ENCODE results near the gene QSOX1. TPM values are rescaled to one million over a fixed set of nuclear protein-coding genes. Genes with fewer than 3 reads are reported as not detected.
"Not testable (repeated sequence)": the region's sequence is repeated elsewhere in the genome, so short reads cannot be mapped to it uniquely, and the experiment has no call there.

The QSOX1 gene
- total and polyA plus RNA-seq, 2 donors: 9.1 to 48.2 TPM

- Histone ChIP-seq H3K27me3 (ENCODE audit: control insufficient read depth in 2 of 2, insufficient read depth in 1 of 2, low read length in 1 of 2) (no peaks in the 10 kb centered on the region), H3K4me3 (ENCODE audit: low read length in 2 of 2) (no peak overlapping the region), H3K27ac (ENCODE audit: low read depth in 1 of 2, low read length in 1 of 2) (no peak overlapping the region), H3K36me3 (ENCODE audit: control insufficient read depth in 2 of 2, insufficient read depth in 2 of 2, low read length in 1 of 2) (peaks cover 0 to 7% of the 10 kb centered on the region in 2 donors), H3K4me1 (ENCODE audit: control insufficient read depth in 2 of 2, insufficient read depth in 2 of 2, low read length in 2 of 2) (peaks cover 0 to 39% of the 10 kb centered on the region in 2 donors), H3K9me3 (ENCODE audit: control insufficient read depth in 2 of 2, insufficient read depth in 1 of 2, low read length in 1 of 2) (no peaks in the 10 kb centered on the region)
- no peak for DNase-seq (ENCODE audit: low read depth in 6 of 9, low spot score in 9 of 9)
- 98% methylated on average over 17 of the region's 17 CpGs for WGBS
These were observed 41.9 kb downstream of the QSOX1 start for GRCh38 chr1:180196436-180197003.

- no peak overlapping the region for H3K27ac ChIP-seq (ENCODE audit: low read depth in 1 of 2, low read length in 1 of 2)
- H3K36me3 ChIP-seq (ENCODE audit: control insufficient read depth in 2 of 2, insufficient read depth in 2 of 2, low read length in 1 of 2): peaks cover 0 to 7% of the 10 kb centered on the region in 2 donors
- H3K4me1 ChIP-seq (ENCODE audit: control insufficient read depth in 2 of 2, insufficient read depth in 2 of 2, low read length in 2 of 2): peaks cover 0 to 32% of the 10 kb centered on the region in 2 donors
- no peak for DNase-seq (ENCODE audit: low read depth in 6 of 9, low spot score in 9 of 9)
- no peaks in the 10 kb centered on the region for H3K27me3 ChIP-seq (ENCODE audit: control insufficient read depth in 2 of 2, insufficient read depth in 1 of 2, low read length in 1 of 2)
- H3K9me3 ChIP-seq (ENCODE audit: control insufficient read depth in 2 of 2, insufficient read depth in 1 of 2, low read length in 1 of 2): no peaks in the 10 kb centered on the region
- H3K4me3 ChIP-seq (ENCODE audit: low read length in 2 of 2): no peak overlapping the region
- 94% methylated on average over 5 of the region's 5 CpGs for WGBS
These were observed 42.6 kb downstream of the QSOX1 start for GRCh38 chr1:180197231-180197630.

DNA sequence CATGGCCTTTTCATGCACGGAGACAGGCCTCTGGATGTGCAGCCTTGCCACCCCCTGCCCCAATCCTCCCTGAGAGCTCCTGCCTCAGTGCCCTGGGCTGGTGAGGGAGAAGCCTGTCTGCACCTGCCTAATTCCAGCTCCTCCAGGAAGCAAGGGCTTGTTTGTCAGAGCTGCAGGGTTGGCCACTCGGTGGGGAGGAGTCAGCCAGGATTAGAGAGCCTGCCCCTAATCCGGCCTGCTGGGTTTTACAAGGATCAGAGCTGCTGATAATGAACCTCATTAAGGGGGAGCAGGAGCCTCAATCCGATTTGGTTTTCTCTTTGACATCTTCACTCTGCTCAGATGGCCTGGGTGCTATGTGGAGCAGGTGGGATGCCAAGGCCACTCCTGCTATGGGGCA, 43.5 kb downstream of the QSOX1 start:
- Histone ChIP-seq H3K9me3 (ENCODE audit: control insufficient read depth in 2 of 2, insufficient read depth in 1 of 2, low read length in 1 of 2) (no peaks in the 10 kb centered on the region), H3K4me3 (ENCODE audit: low read length in 2 of 2) (no peak overlapping the region), H3K27ac (ENCODE audit: low read depth in 1 of 2, low read length in 1 of 2) (no peak overlapping the region), H3K36me3 (ENCODE audit: control insufficient read depth in 2 of 2, insufficient read depth in 2 of 2, low read length in 1 of 2) (peaks cover 0 to 7% of the 10 kb centered on the region in 2 donors), H3K4me1 (ENCODE audit: control insufficient read depth in 2 of 2, insufficient read depth in 2 of 2, low read length in 2 of 2) (peaks cover 0 to 23% of the 10 kb centered on the region in 2 donors), H3K27me3 (ENCODE audit: control insufficient read depth in 2 of 2, insufficient read depth in 1 of 2, low read length in 1 of 2) (no peaks in the 10 kb centered on the region)
- no peak for DNase-seq (ENCODE audit: low read depth in 6 of 9, low spot score in 9 of 9)
- 92% methylated on average over 4 of the region's 4 CpGs for WGBS

DNA sequence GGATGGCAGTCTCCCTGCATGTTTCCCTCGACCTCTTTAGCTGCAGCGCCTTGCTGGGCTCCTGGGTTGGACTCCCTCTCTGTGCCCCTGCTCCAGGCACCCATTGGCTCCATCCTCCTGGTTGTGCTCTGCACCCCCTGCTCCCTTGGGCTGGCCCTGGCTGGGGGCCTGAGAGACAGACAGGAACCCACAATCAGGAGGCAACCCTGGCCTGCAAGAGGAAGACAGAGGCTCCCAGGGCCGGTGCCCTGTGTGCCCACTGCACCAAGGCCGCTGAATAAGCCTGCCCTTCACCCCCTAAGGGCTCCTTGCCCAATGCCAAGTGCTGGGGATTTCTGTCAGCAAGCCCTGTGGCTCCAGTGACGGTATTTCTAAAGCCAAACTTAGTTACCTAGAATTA, 43.9 kb downstream of the QSOX1 start:
- no peak for DNase-seq (ENCODE audit: low read depth in 6 of 9, low spot score in 9 of 9)
- 98% methylated on average over 5 of the region's 5 CpGs for WGBS
- H3K36me3 ChIP-seq (ENCODE audit: control insufficient read depth in 2 of 2, insufficient read depth in 2 of 2, low read length in 1 of 2): peaks cover 0 to 7% of the 10 kb centered on the region in 2 donors
- no peaks in the 10 kb centered on the region for H3K27me3 ChIP-seq (ENCODE audit: control insufficient read depth in 2 of 2, insufficient read depth in 1 of 2, low read length in 1 of 2)
- no peak overlapping the region for H3K4me3 ChIP-seq (ENCODE audit: low read length in 2 of 2)
- H3K9me3 ChIP-seq (ENCODE audit: control insufficient read depth in 2 of 2, insufficient read depth in 1 of 2, low read length in 1 of 2): no peaks in the 10 kb centered on the region
- no peak overlapping the region for H3K27ac ChIP-seq (ENCODE audit: low read depth in 1 of 2, low read length in 1 of 2)
- peaks cover 0 to 18% of the 10 kb centered on the region in 2 donors for H3K4me1 ChIP-seq (ENCODE audit: control insufficient read depth in 2 of 2, insufficient read depth in 2 of 2, low read length in 2 of 2)

DNA sequence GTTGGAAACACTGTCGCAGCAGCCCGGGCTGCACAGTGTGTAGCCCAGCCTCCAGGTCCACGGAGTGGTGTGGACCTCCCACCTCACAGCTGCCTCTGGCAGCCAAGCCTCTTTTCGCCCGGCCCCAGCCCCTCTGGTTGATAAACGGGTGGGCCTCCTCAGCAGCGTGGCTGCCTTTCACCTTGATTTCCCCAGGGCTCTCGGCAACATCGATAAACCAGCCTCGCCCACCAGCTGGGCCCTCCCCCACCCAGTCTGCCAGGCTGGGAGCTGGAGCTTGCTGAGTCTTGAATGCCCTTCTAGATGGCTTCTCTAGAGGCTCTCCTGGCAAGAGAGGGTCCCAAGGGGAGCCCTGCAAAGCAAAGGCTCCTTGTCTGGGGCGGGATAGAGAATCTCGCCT, 44.3 kb downstream of the QSOX1 start:
- peaks cover 0 to 15% of the 10 kb centered on the region in 2 donors for H3K4me1 ChIP-seq (ENCODE audit: control insufficient read depth in 2 of 2, insufficient read depth in 2 of 2, low read length in 2 of 2)
- WGBS: 96% methylated on average over 12 of the region's 12 CpGs
- no peaks in the 10 kb centered on the region for H3K9me3 ChIP-seq (ENCODE audit: control insufficient read depth in 2 of 2, insufficient read depth in 1 of 2, low read length in 1 of 2)
- DNase-seq (ENCODE audit: low read depth in 6 of 9, low spot score in 9 of 9): no peak
- no peak overlapping the region for H3K27ac ChIP-seq (ENCODE audit: low read depth in 1 of 2, low read length in 1 of 2)
- H3K27me3 ChIP-seq (ENCODE audit: control insufficient read depth in 2 of 2, insufficient read depth in 1 of 2, low read length in 1 of 2): no peaks in the 10 kb centered on the region
- no peak overlapping the region for H3K4me3 ChIP-seq (ENCODE audit: low read length in 2 of 2)
- H3K36me3 ChIP-seq (ENCODE audit: control insufficient read depth in 2 of 2, insufficient read depth in 2 of 2, low read length in 1 of 2): peaks cover 0 to 5% of the 10 kb centered on the region in 2 donors

DNA sequence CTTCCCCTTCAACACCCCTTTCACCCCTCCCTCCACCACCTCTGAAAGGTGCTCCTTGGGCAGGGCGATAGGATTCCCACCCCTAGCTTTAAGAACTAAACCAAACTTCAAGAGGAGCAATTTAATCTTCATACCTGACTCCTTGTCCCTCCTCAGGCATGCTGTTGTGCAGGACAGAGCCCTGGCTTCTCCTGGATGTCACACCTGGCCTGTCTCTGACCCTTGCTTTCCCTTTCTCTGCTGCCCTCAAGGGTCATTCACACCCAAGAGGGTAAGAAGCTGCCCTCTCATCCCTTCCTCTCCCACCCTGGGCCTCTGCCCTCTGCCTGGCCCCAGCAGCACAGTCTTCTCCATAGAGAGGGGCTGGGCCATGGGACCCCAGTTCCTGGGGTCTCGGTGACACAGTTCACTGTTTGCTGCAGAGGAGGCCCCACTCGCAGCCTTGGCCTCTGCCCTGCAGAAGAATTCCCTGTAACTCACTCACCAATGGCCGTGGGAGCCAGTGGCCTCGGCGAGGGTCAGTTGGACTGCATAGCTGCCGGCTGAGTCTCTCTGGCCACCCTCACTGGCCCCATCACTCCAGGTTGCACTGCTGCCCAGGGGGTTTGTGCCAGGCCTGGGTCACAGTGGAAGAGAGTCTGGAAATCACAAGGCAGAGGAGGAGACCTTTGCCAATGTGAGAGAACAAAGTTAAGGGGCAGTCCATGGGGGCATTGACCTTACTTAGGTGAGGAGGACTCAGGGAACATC, 47.0 kb downstream of the QSOX1 start:
- Histone ChIP-seq H3K36me3 (ENCODE audit: control insufficient read depth in 2 of 2, insufficient read depth in 2 of 2, low read length in 1 of 2) (no peaks in the 10 kb centered on the region), H3K9me3 (ENCODE audit: control insufficient read depth in 2 of 2, insufficient read depth in 1 of 2, low read length in 1 of 2) (no peaks in the 10 kb centered on the region), H3K27me3 (ENCODE audit: control insufficient read depth in 2 of 2, insufficient read depth in 1 of 2, low read length in 1 of 2) (no peaks in the 10 kb centered on the region), H3K4me3 (ENCODE audit: low read length in 2 of 2) (no peak overlapping the region), H3K4me1 (ENCODE audit: control insufficient read depth in 2 of 2, insufficient read depth in 2 of 2, low read length in 2 of 2) (no peaks in the 10 kb centered on the region), H3K27ac (ENCODE audit: low read depth in 1 of 2, low read length in 1 of 2) (no peak overlapping the region)
- WGBS: 96% methylated on average over 7 of the region's 7 CpGs
- DNase-seq (ENCODE audit: low read depth in 6 of 9, low spot score in 9 of 9): no peak

GRCh38 chr1:180202588-180202987, 47.9 kb downstream of the QSOX1 start:
- not testable (repeated sequence) for H3K9me3 ChIP-seq (ENCODE audit: control insufficient read depth in 2 of 2, insufficient read depth in 1 of 2, low read length in 1 of 2); H3K4me1 ChIP-seq (ENCODE audit: control insufficient read depth in 2 of 2, insufficient read depth in 2 of 2, low read length in 2 of 2); H3K27me3 ChIP-seq (ENCODE audit: control insufficient read depth in 2 of 2, insufficient read depth in 1 of 2, low read length in 1 of 2); H3K36me3 ChIP-seq (ENCODE audit: control insufficient read depth in 2 of 2, insufficient read depth in 2 of 2, low read length in 1 of 2); DNase-seq (ENCODE audit: low read depth in 6 of 9, low spot score in 9 of 9); H3K27ac ChIP-seq (ENCODE audit: low read depth in 1 of 2, low read length in 1 of 2); H3K4me3 ChIP-seq (ENCODE audit: low read length in 2 of 2)
- 95% methylated on average over 5 of the region's 5 CpGs for WGBS

DNA sequence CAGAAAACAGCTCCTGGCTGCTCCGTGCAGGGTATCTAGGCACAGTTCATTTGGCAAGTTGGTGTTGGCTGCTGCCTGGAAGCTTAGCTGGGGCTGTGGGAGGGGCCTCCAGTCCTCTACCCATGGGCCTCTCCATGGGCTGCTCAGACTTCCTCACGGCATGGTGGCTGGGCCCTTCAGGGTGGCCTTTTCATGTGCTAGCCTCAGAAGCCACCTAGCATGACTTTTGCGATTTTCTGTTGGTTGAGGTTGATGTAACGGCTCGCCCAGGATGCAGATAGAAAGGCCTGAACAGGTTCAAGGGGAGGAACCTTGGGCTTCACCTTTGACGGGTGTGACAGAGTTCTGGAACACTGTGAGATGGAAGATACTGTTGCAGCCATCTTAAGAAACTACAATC, 49.6 kb downstream of the QSOX1 start:
- 93% methylated on average over 6 of the region's 6 CpGs for WGBS
- no peak for DNase-seq (ENCODE audit: low read depth in 6 of 9, low spot score in 9 of 9)
- no peaks in the 10 kb centered on the region for H3K27me3 ChIP-seq (ENCODE audit: control insufficient read depth in 2 of 2, insufficient read depth in 1 of 2, low read length in 1 of 2)
- no peaks in the 10 kb centered on the region for H3K36me3 ChIP-seq (ENCODE audit: control insufficient read depth in 2 of 2, insufficient read depth in 2 of 2, low read length in 1 of 2)
- H3K4me3 ChIP-seq (ENCODE audit: low read length in 2 of 2): no peak overlapping the region
- no peak overlapping the region for H3K27ac ChIP-seq (ENCODE audit: low read depth in 1 of 2, low read length in 1 of 2)
- H3K9me3 ChIP-seq (ENCODE audit: control insufficient read depth in 2 of 2, insufficient read depth in 1 of 2, low read length in 1 of 2): no peaks in the 10 kb centered on the region
- H3K4me1 ChIP-seq (ENCODE audit: control insufficient read depth in 2 of 2, insufficient read depth in 2 of 2, low read length in 2 of 2): no peaks in the 10 kb centered on the region

- Histone ChIP-seq H3K27me3 (ENCODE audit: control insufficient read depth in 2 of 2, insufficient read depth in 1 of 2, low read length in 1 of 2) (no peaks in the 10 kb centered on the region), H3K4me3 (ENCODE audit: low read length in 2 of 2) (no peak overlapping the region), H3K27ac (ENCODE audit: low read depth in 1 of 2, low read length in 1 of 2) (no peak overlapping the region), H3K4me1 (ENCODE audit: control insufficient read depth in 2 of 2, insufficient read depth in 2 of 2, low read length in 2 of 2) (no peaks in the 10 kb centered on the region), H3K9me3 (ENCODE audit: control insufficient read depth in 2 of 2, insufficient read depth in 1 of 2, low read length in 1 of 2) (no peaks in the 10 kb centered on the region), H3K36me3 (ENCODE audit: control insufficient read depth in 2 of 2, insufficient read depth in 2 of 2, low read length in 1 of 2) (no peaks in the 10 kb centered on the region)
- WGBS: 98% methylated on average over 3 of the region's 3 CpGs
- no peak for DNase-seq (ENCODE audit: low read depth in 6 of 9, low spot score in 9 of 9)
These were observed 51.9 kb downstream of the QSOX1 start for GRCh38 chr1:180206581-180206980.

Measured in thymus (tissue), 11 donors.